IMR-90 (cell line): ENCODE results near the gene PDE6A. TPM values are rescaled to one million over a fixed set of nuclear protein-coding genes. Genes with fewer than 3 reads are reported as not detected.

Experiments
- microRNA-seq, 2 experiments: library from miRNA; stranded (forward) in 1 of 2; unstranded in 1 of 2; fragments of 10-50 nt in 1 of 2; fragments of <30 nt in 1 of 2; gene quantifications in 1 of 2; microRNA quantifications in 1 of 2; one replicate each; pipeline versions ENCODE3 to v1.1.0; 2013 to 2020; ENCODE audit not compliant: insufficient read depth in 1 of 2, insufficient read length in 1 of 2, unreplicated experiment in 1 of 2
- polyA plus RNA-seq, 3 experiments: library from polyadenylated mRNA; depleted of rRNA; stranded (reverse); fragments of >200 nt; gene quantifications; 2 replicates each; pipeline ENCODE4 v1.2.3, GENCODE V29; 2012; ENCODE audit warnings: low replicate concordance in 1 of 3
- small RNA-seq, 5 experiments: library from RNA; depleted of rRNA; stranded (forward); fragments of <200 nt; gene quantifications; one replicate each; pipeline ENCODE3, GENCODE V24; 2012
- total RNA-seq: library from RNA; depleted of rRNA; stranded (reverse); fragments of >200 nt; gene quantifications from 2 replicates; pipeline ENCODE4 v1.2.3, GENCODE V29; 2012; rRNA removed

PDE6A gene
- total and polyA plus RNA-seq, 2 of the 4 experiments (the other 2 are of a cell fraction) = not detected

Small RNA genes within 50 kb of the gene (microRNA-seq; reads per million reads assigned to microRNA genes)
- gene RF00019 (ENCODE audit: insufficient read depth, insufficient read length) = not detected

Small RNA genes within 50 kb of the gene (small RNA-seq; reads per million reads assigned to genes)
- 0 reads per million in 5 experiments for gene RF00019

Other genes with a start within 250 kb of the PDE6A start
- gene PPARGC1B, start 214.5 kb downstream of the PDE6A start, total RNA-seq = under 0.01 and 0.18 TPM in 2 replicates
- gene PPARGC1B, start 214.5 kb downstream of the PDE6A start, polyA plus RNA-seq (2012; rRNA removed) = 0.10 and 0.27 TPM in 2 replicates
- 9.9 and 12.8 TPM in 2 replicates for gene SLC26A2, start 16.0 kb upstream of the PDE6A start, total RNA-seq
- gene SLC26A2, start 16.0 kb upstream of the PDE6A start, polyA plus RNA-seq (2012; rRNA removed) = 1.5 and 2.2 TPM in 2 replicates
- gene TIGD6, start 55.9 kb upstream of the PDE6A start, total RNA-seq = 6.1 and 6.6 TPM in 2 replicates
- gene TIGD6, start 55.9 kb upstream of the PDE6A start, polyA plus RNA-seq (2012; rRNA removed) = 4.4 and 5.8 TPM in 2 replicates
- 27.6 and 29.2 TPM in 2 replicates for gene HMGXB3, start 55.9 kb upstream of the PDE6A start, total RNA-seq
- 27.6 and 30.6 TPM in 2 replicates for gene HMGXB3, start 55.9 kb upstream of the PDE6A start, polyA plus RNA-seq (2012; rRNA removed)
- under 0.01 and 0.36 TPM in 2 replicates for gene CSF1R, start 141.8 kb upstream of the PDE6A start, total RNA-seq
- 0.07 and 0.14 TPM in 2 replicates for gene CSF1R, start 141.8 kb upstream of the PDE6A start, polyA plus RNA-seq (2012; rRNA removed)
- gene PDGFRB, start 211.1 kb upstream of the PDE6A start, total RNA-seq = 81.9 and 108 TPM in 2 replicates
- 122 and 124 TPM in 2 replicates for gene PDGFRB, start 211.1 kb upstream of the PDE6A start, polyA plus RNA-seq (2012; rRNA removed)
- gene CDX1, start 222.0 kb upstream of the PDE6A start, total RNA-seq = 0.18 TPM in 1 of 2 replicates, not detected in the other
- 0.22 and 0.24 TPM in 2 replicates for gene CDX1, start 222.0 kb upstream of the PDE6A start, polyA plus RNA-seq (2012; rRNA removed)
- under 0.01 TPM in 1 of 2 replicates, not detected in the other for gene SLC6A7, start 245.3 kb upstream of the PDE6A start, total RNA-seq
- not detected in 2 replicates for gene SLC6A7, start 245.3 kb upstream of the PDE6A start, polyA plus RNA-seq (2012; rRNA removed)